Type B pancreatic cell (in vitro differentiated cells): ENCODE results near the gene CHST4. TPM values are rescaled to one million over a fixed set of nuclear protein-coding genes. Genes with fewer than 3 reads are reported as not detected.

Source experiments
- DNase-seq: peaks from one replicate; pipeline ENCODE4 v3.0.0; 2021; ENCODE audit warnings: mixed read lengths; ENCODE audit not compliant: unreplicated experiment; ENCODE audit errors: extremely low spot score
- H3K27ac Mint-ChIP-seq: 2 replicates; pipeline ENCODE4 v1.8.0; 2021; ENCODE audit warnings: mild to moderate bottlenecking, mixed read lengths
- H3K27me3 Mint-ChIP-seq: 2 replicates; pipeline ENCODE4 v1.8.0; 2021; ENCODE audit warnings: mixed read lengths
- H3K36me3 Mint-ChIP-seq: 2 replicates; pipeline ENCODE4 v1.8.0; 2021; ENCODE audit warnings: mixed read lengths
- H3K4me1 Mint-ChIP-seq: one replicate; pipeline ENCODE4 v1.8.0; 2021; ENCODE audit warnings: mixed read lengths; ENCODE audit not compliant: unreplicated experiment
- H3K4me3 Mint-ChIP-seq: 2 replicates; pipeline ENCODE4 v1.8.0; 2021; ENCODE audit warnings: mild to moderate bottlenecking, mixed read lengths
- H3K9me3 Mint-ChIP-seq: 2 replicates; pipeline ENCODE4 v1.8.0; 2021; ENCODE audit warnings: mixed read lengths
- total RNA-seq: library from RNA; stranded (reverse); gene quantifications from 2 replicates; pipeline ENCODE4 v1.2.1, GENCODE V29; 2021; ENCODE audit warnings: low replicate concordance
- TF ChIP-seq, protein P1 (sequence below): fragments of 200-600 bp; sonication (generic); conservative IDR thresholded peaks from 2 replicates; pipeline ENCODE4 v1.5.0; 2021; ENCODE audit warnings: antibody characterized with exemption, mild to moderate bottlenecking

Gene CHST4
- total RNA-seq, 1 donor from 2014 or later = not detected

DNA sequence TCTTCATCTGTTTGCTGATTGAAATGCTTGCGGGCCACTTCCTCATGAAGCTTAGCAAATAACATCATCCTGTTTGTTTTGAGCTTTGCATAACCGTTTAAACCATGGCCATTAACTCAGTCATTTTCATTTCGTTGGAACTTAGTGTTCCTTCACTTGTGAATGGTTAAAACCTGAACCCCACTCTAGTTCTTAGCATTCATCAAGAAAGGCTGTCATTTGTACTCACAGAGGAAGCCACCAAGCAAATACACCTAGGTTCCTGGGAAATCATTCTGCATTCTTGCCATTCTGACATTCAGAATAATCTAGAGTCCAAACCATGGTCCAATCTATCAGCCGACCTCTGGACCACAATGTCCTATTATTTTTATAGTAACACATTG lies 59.1 kb downstream of the CHST4 start:
- H3K4me3 Mint-ChIP-seq = no peak overlapping the region
- H3K27me3 Mint-ChIP-seq = peaks cover 39% of the 10 kb centered on the region
- no peak overlapping the region for H3K27ac Mint-ChIP-seq
- no peaks in the 10 kb centered on the region for H3K9me3 Mint-ChIP-seq
- H3K36me3 Mint-ChIP-seq = no peaks in the 10 kb centered on the region
- H3K4me1 Mint-ChIP-seq = no peaks in the 10 kb centered on the region
- TF ChIP-seq, protein P1, sequence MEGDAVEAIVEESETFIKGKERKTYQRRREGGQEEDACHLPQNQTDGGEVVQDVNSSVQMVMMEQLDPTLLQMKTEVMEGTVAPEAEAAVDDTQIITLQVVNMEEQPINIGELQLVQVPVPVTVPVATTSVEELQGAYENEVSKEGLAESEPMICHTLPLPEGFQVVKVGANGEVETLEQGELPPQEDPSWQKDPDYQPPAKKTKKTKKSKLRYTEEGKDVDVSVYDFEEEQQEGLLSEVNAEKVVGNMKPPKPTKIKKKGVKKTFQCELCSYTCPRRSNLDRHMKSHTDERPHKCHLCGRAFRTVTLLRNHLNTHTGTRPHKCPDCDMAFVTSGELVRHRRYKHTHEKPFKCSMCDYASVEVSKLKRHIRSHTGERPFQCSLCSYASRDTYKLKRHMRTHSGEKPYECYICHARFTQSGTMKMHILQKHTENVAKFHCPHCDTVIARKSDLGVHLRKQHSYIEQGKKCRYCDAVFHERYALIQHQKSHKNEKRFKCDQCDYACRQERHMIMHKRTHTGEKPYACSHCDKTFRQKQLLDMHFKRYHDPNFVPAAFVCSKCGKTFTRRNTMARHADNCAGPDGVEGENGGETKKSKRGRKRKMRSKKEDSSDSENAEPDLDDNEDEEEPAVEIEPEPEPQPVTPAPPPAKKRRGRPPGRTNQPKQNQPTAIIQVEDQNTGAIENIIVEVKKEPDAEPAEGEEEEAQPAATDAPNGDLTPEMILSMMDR = no peak
- no peak for DNase-seq

Other genes with a start within 250 kb of the CHST4 start
- 30.2 and 31.3 TPM in 2 replicates for gene CMTR2, start 237.0 kb upstream of the CHST4 start, total RNA-seq
- gene CALB2, start 167.7 kb upstream of the CHST4 start, total RNA-seq = 23.6 and 28.9 TPM in 2 replicates
- gene TLE7, start 84.4 kb upstream of the CHST4 start, total RNA-seq = not detected in 2 replicates
- gene ZNF23, start 64.2 kb upstream of the CHST4 start, total RNA-seq = 9.8 and 11.1 TPM in 2 replicates
- 6.0 and 7.6 TPM in 2 replicates for gene ZNF19, start 37.1 kb upstream of the CHST4 start, total RNA-seq
- gene TAT, start 50.7 kb downstream of the CHST4 start, total RNA-seq = 0.14 TPM in 1 of 2 replicates, not detected in the other
- gene MARVELD3, start 99.8 kb downstream of the CHST4 start, total RNA-seq = 17.0 and 38.8 TPM in 2 replicates
- gene PHLPP2, start 198.3 kb downstream of the CHST4 start, total RNA-seq = 10.2 and 12.0 TPM in 2 replicates